ENCODE measurements around the gene GNAL. TPM values are rescaled to one million over a fixed set of nuclear protein-coding genes. Genes with fewer than 3 reads are reported as not detected.

The GNAL gene
- total RNA-seq, 1 experiment from 2014 or later, result 4.6 TPM

DNA sequence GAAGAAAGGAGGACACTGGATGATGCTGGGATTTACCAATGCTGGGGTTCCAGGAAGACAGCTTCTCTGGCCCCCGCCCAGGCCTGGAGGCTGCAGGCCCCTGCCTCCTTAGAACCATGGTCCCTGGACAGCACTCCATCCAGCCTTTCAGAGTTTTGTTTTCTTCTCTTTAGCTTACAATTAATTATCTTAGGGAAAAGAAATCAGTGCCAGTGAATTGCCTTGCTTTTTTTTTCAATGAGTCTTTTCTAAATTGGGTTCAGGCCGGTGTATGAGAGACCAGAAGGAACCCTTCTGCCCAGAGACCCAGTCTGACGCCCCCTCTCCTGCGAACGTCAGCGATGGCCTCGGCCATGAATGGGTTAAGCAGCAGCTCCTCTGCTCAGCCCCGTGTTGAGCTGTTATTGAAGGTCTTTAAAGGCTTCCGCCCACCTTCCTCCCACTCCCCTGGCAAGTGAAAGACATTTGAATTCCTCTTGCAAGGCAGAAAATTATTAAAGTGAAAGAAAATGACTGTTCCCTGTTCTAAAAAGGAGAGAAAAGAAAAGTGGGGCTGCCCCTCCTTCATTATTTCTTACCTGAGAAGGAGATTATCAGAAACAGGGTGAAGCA, 96.5 kb downstream of the GNAL start:
- no peak overlapping the region for H3K27ac ChIP-seq (ENCODE audit: low read depth, low read length)
- CTCF ChIA-PET, result no interaction called here
- DNase-seq (ENCODE audit: low read depth, low spot score), result no peak
- no peaks in the 10 kb centered on the region for H3K27me3 ChIP-seq (ENCODE audit: insufficient read depth, low read length)
- H3K4me2 ChIP-seq (ENCODE audit: low read length), result no peak overlapping the region
- H3K4me3 ChIP-seq (replicated peaks in 1 of 2; ENCODE audit: low read depth in 1 of 2, low read length in 2 of 2), result no peak overlapping the region
- H3K9ac ChIP-seq (ENCODE audit: low read length), result no peak overlapping the region
- POLR2A ChIA-PET, result no interaction called here
- no peaks in the 10 kb centered on the region for H3K79me2 ChIP-seq (ENCODE audit: insufficient read depth, low read length)
- H3K4me1 ChIP-seq (ENCODE audit: control insufficient read depth in 1 of 2, insufficient read depth in 2 of 2, low read length in 2 of 2), result no peaks in the 10 kb centered on the region
- intact Hi-C loops (cut with micrococcal nuclease), result no loop called here
- no peak for ATAC-seq
- no peaks in the 10 kb centered on the region for H3K36me3 ChIP-seq (ENCODE audit: control insufficient read depth in 1 of 2, insufficient read depth in 2 of 2, low read length in 2 of 2)
- RAD21 ChIA-PET (ENCODE audit: low non-redundant PET in 1 of 2, low total read pairs in 2 of 2, uncharacterized antibody in 2 of 2, unreplicated experiment in 2 of 2), result no interaction called here
- TF ChIP-seq YY1 (IDR thresholded peaks at IDR 0.05; ENCODE audit: extremely low read depth, insufficient replicate concordance, low read depth, low read length) (no peak), POLR2AphosphoS5 (IDR thresholded peaks at IDR 0.05; ENCODE audit: low read depth, low read length) (no peak), SRF (IDR thresholded peaks at IDR 0.05; ENCODE audit: low read depth) (no peak), EGR1 (IDR thresholded peaks at IDR 0.05; ENCODE audit: low read depth) (no peak), ELF1 (IDR thresholded peaks at IDR 0.05; ENCODE audit: borderline replicate concordance, low read depth) (no peak), EZH2 (IDR thresholded peaks at IDR 0.05) (no peak), SIN3A (IDR thresholded peaks at IDR 0.05; ENCODE audit: low read depth) (no peak), FOSL1 (IDR thresholded peaks at IDR 0.05; ENCODE audit: low read depth) (no peak), ZFX (IDR thresholded peaks at IDR 0.05) (no peak), POLR2A (IDR thresholded peaks at IDR 0.05; ENCODE audit: borderline replicate concordance, extremely low read depth, insufficient read depth, insufficient read length) (no peak), TCF7L2 (IDR thresholded peaks at IDR 0.05; ENCODE audit: borderline replicate concordance, extremely low read depth, insufficient read depth, insufficient read length) (no peak), SP1 (IDR thresholded peaks at IDR 0.05; ENCODE audit: low read depth) (no peak), EZH2phosphoT487 (IDR thresholded peaks at IDR 0.05; ENCODE audit: borderline replicate concordance) (no peak)
- TF ChIP-seq, protein P1, sequence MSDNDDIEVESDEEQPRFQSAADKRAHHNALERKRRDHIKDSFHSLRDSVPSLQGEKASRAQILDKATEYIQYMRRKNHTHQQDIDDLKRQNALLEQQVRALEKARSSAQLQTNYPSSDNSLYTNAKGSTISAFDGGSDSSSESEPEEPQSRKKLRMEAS (IDR thresholded peaks at IDR 0.05), result no peak
- TF ChIP-seq, protein P2, sequence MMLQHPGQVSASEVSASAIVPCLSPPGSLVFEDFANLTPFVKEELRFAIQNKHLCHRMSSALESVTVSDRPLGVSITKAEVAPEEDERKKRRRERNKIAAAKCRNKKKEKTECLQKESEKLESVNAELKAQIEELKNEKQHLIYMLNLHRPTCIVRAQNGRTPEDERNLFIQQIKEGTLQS (IDR thresholded peaks at IDR 0.05), result no peak
- TF ChIP-seq, protein P3, sequence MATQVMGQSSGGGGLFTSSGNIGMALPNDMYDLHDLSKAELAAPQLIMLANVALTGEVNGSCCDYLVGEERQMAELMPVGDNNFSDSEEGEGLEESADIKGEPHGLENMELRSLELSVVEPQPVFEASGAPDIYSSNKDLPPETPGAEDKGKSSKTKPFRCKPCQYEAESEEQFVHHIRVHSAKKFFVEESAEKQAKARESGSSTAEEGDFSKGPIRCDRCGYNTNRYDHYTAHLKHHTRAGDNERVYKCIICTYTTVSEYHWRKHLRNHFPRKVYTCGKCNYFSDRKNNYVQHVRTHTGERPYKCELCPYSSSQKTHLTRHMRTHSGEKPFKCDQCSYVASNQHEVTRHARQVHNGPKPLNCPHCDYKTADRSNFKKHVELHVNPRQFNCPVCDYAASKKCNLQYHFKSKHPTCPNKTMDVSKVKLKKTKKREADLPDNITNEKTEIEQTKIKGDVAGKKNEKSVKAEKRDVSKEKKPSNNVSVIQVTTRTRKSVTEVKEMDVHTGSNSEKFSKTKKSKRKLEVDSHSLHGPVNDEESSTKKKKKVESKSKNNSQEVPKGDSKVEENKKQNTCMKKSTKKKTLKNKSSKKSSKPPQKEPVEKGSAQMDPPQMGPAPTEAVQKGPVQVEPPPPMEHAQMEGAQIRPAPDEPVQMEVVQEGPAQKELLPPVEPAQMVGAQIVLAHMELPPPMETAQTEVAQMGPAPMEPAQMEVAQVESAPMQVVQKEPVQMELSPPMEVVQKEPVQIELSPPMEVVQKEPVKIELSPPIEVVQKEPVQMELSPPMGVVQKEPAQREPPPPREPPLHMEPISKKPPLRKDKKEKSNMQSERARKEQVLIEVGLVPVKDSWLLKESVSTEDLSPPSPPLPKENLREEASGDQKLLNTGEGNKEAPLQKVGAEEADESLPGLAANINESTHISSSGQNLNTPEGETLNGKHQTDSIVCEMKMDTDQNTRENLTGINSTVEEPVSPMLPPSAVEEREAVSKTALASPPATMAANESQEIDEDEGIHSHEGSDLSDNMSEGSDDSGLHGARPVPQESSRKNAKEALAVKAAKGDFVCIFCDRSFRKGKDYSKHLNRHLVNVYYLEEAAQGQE (IDR thresholded peaks at IDR 0.05; ENCODE audit: low read depth), result no peak
- TF ChIP-seq, protein P4, sequence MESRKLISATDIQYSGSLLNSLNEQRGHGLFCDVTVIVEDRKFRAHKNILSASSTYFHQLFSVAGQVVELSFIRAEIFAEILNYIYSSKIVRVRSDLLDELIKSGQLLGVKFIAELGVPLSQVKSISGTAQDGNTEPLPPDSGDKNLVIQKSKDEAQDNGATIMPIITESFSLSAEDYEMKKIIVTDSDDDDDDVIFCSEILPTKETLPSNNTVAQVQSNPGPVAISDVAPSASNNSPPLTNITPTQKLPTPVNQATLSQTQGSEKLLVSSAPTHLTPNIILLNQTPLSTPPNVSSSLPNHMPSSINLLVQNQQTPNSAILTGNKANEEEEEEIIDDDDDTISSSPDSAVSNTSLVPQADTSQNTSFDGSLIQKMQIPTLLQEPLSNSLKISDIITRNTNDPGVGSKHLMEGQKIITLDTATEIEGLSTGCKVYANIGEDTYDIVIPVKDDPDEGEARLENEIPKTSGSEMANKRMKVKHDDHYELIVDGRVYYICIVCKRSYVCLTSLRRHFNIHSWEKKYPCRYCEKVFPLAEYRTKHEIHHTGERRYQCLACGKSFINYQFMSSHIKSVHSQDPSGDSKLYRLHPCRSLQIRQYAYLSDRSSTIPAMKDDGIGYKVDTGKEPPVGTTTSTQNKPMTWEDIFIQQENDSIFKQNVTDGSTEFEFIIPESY (IDR thresholded peaks at IDR 0.05; ENCODE audit: extremely low read depth, insufficient replicate concordance, low read length), result no peak
- TF ChIP-seq, protein P5, sequence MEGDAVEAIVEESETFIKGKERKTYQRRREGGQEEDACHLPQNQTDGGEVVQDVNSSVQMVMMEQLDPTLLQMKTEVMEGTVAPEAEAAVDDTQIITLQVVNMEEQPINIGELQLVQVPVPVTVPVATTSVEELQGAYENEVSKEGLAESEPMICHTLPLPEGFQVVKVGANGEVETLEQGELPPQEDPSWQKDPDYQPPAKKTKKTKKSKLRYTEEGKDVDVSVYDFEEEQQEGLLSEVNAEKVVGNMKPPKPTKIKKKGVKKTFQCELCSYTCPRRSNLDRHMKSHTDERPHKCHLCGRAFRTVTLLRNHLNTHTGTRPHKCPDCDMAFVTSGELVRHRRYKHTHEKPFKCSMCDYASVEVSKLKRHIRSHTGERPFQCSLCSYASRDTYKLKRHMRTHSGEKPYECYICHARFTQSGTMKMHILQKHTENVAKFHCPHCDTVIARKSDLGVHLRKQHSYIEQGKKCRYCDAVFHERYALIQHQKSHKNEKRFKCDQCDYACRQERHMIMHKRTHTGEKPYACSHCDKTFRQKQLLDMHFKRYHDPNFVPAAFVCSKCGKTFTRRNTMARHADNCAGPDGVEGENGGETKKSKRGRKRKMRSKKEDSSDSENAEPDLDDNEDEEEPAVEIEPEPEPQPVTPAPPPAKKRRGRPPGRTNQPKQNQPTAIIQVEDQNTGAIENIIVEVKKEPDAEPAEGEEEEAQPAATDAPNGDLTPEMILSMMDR (IDR thresholded peaks at IDR 0.05 in 2 of 3, conservative IDR thresholded peaks at IDR 0.05 in 1 of 3; ENCODE audit: borderline replicate concordance in 1 of 3, insufficient read depth in 1 of 3, low read depth in 2 of 3, low read length in 2 of 3), result no peak
- no peaks in the 10 kb centered on the region for H4K20me1 ChIP-seq (ENCODE audit: insufficient read depth)
- no peaks in the 10 kb centered on the region for H3K9me2 ChIP-seq (ENCODE audit: insufficient read depth)
- H2AFZ ChIP-seq (ENCODE audit: low read depth, low read length, poor library complexity, severe bottlenecking), result no peak overlapping the region
- no peaks in the 10 kb centered on the region for H3K9me3 ChIP-seq (ENCODE audit: control insufficient read depth in 1 of 2, insufficient read depth in 1 of 2, low read depth in 1 of 2, low read length in 2 of 2)
- BruUV-seq (replicated peaks), result no TSS peak

Data from HCT116 (cell line).